Measurements from ENCODE around the gene STAG2.

DNA sequence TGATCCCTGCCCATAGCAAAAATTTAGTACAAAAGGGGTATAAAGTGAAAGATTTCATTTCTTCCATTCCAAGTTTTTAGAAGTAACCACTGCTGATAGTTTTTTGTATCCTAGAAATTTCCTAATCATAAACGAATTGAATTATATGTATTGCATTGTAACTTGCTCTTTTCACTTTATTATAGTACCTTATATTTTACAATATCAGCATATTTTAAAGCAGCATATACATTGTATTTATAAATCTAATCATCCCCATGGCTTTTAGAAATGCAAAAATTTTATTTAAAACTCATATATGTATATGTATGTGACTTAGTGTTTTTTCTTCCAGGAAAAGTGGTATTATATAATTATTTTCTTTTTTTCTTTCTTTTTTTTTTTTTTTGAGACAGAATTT is 27.7 kb downstream of the STAG2 start:
- no peak for TF ChIP-seq POLR2A (IDR thresholded peaks at IDR 0.05)
- TF ChIP-seq, protein P1, sequence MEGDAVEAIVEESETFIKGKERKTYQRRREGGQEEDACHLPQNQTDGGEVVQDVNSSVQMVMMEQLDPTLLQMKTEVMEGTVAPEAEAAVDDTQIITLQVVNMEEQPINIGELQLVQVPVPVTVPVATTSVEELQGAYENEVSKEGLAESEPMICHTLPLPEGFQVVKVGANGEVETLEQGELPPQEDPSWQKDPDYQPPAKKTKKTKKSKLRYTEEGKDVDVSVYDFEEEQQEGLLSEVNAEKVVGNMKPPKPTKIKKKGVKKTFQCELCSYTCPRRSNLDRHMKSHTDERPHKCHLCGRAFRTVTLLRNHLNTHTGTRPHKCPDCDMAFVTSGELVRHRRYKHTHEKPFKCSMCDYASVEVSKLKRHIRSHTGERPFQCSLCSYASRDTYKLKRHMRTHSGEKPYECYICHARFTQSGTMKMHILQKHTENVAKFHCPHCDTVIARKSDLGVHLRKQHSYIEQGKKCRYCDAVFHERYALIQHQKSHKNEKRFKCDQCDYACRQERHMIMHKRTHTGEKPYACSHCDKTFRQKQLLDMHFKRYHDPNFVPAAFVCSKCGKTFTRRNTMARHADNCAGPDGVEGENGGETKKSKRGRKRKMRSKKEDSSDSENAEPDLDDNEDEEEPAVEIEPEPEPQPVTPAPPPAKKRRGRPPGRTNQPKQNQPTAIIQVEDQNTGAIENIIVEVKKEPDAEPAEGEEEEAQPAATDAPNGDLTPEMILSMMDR (IDR thresholded peaks at IDR 0.05): no peak
- TF ChIP-seq POLR2AphosphoS5 (IDR thresholded peaks at IDR 0.05): no peak

Data from breast epithelium (tissue), 3 donors.